ENCODE data around the gene HMX1.

Gene HMX1

GRCh38 chr4:8869002-8869897 is 2.4 kb downstream of the HMX1 start:
- no peak for DNase-seq (ENCODE audit: low spot score)

DNA sequence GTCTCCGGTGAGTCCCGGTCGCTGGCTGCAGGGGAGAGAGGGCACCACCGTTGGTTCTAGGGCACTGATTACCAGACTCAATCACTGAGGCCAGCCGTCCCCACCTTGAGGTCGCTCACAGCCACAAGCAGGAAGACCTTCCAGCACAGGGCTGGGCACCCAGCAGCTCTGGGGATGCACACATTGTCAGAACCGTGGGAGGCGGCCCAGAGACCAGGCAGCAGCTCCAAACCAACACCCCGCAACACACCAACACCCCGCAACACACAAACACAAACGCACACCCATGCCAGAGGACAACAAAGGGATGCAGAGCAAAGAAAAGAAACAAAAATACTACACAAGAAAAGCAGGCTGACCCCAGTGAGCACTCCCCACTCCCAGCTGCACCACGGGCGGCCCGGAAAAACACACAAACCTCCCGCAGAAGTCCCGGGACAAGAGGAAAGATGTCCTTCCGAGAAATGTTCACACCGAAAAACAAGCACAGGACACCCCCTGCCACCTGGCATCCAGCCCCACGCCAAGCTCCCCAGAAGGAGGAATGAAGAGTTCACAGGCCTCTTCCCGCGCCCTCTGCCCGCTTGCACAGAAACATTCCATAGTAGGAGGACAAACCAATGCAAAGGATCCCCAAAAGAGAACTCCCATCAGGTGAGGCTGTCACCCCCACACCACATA is 3.2 kb downstream of the HMX1 start:
- no peak for DNase-seq (ENCODE audit: low spot score)

DNA sequence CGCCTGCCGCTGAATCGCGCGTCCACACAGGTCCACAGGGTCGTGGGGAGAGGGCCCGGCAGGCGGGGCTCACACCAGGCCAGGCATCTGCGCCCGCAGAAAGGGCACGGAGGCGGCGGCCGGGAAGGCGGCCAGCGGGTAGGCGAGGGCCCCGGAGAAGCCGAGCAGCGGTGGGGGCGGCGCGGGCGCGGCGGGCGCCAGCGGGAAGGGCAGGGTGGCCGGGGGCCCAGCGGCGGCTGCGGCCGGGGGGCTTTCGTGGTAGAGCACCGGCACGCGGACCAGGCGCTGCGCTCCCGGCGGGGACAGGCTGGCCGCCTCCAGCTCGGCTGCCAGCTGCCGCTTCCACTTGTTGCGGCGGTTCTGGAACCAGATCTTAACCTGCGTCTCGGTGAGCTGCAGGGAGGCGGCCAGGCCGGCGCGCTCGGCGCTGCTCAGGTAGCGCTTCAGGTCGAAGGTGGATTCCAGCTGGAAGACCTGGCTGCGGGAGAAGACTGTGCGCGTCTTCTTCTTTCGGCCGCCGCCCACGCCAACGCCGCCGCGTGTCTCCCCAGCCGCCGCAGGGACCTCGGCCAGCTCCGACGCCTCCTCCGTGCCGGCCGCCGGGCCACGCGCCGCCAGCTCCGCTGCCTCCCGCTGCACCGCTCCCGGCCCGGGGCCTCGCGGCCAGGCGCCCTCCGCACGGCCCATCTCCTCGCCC is 3.9 kb downstream of the HMX1 start:
- DNase-seq (ENCODE audit: low spot score) = no peak

- DNase-seq (ENCODE audit: low spot score) = no peak
Measured at GRCh38 chr4:8866828-8867623, 4.6 kb downstream of the HMX1 start.

DNA sequence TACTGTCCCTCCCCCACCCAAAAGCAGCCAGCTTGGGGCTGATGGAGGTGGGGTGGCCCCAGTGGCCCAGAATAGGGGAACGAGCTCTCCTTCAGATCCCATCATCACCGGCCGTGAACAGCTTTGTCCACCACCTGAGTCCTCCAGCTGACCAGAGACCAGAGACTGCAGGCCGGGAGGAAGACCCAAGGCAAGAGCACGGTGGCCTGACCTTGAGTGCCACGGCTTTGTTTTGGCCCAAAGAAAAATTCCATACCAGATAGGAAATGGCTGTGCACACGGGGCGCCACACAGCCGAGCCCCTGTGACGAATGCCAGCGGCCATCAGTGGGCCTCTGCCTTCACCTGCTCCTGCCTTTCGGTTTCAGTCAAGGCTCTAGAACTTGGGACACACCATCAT is 5.2 kb downstream of the HMX1 start:
- DNase-seq (ENCODE audit: low spot score) = no peak

GRCh38 chr4:8865681-8866310 is 5.8 kb downstream of the HMX1 start:
- DNase-seq (ENCODE audit: low spot score) = no peak

GRCh38 chr4:8864912-8865680 is 6.5 kb downstream of the HMX1 start:
- no peak for DNase-seq (ENCODE audit: low spot score)

- DNase-seq (ENCODE audit: low spot score) = no peak
Measured at GRCh38 chr4:8863686-8864682, 7.7 kb downstream of the HMX1 start.

GRCh38 chr4:8862800-8863685 is 8.6 kb downstream of the HMX1 start:
- no peak for DNase-seq (ENCODE audit: low spot score)

DNA sequence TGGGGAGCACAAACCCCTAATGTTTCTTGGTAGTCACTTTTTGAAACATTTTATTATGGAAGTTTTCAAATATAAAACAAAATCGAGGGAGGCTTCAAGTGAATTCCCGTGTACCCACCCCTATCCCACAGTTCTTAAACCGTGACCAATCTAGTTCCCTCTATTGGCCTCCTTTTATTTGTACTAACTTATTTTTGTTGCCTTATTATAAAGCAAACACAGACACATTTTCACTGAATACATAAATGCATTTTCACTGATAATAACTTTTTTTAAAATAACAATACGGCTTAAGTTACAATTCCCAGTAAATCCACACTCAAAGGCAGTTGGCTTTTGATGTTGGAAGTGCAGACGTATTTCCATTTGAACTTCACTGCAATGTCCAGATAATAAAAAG is 9.3 kb downstream of the HMX1 start:
- no peak for DNase-seq (ENCODE audit: low spot score)

DNA sequence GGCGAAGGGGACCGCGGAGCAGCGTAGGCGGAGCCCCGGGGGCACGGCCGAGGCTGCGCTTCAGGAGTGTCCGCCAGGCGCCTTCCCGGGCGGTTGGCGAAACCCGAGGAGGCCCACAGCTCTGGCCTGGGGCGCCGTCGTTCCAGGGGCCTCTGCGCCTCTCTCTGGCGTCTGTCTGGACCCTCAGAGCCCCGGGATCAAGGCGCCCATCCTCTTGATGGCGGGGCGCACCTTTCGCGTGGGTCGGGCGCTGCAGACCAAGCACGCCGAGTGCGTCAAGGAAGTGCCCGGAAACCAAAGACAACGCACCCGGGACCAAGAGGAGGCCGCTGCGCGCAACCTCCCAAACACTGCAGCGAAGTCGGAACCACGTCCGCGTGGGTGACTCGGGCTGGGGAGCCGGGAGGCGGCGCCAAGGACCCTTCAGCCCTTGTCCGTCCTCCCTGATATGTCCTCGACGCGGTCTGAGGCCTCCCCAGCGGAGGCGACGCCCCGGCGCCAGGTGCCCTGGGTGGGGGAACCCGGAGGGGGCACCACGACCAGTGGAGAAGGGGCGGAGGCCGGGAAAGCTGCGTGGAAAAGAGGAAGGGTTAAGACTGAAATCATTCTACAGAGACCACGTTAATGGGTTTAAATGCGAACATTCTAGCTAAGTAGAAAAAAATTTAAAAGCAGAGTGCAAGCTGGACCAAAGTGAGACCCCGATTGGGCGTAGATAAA is 9.9 kb downstream of the HMX1 start:
- DNase-seq (ENCODE audit: low spot score) = no peak

- no peak for DNase-seq (ENCODE audit: low spot score)
Measured at GRCh38 chr4:8860892-8861575, 10.6 kb downstream of the HMX1 start.

GRCh38 chr4:8860096-8860891 is 11.3 kb downstream of the HMX1 start:
- no peak for DNase-seq (ENCODE audit: low spot score)

GRCh38 chr4:8859550-8860095 is 12.0 kb downstream of the HMX1 start:
- DNase-seq (ENCODE audit: low spot score) = no peak

DNA sequence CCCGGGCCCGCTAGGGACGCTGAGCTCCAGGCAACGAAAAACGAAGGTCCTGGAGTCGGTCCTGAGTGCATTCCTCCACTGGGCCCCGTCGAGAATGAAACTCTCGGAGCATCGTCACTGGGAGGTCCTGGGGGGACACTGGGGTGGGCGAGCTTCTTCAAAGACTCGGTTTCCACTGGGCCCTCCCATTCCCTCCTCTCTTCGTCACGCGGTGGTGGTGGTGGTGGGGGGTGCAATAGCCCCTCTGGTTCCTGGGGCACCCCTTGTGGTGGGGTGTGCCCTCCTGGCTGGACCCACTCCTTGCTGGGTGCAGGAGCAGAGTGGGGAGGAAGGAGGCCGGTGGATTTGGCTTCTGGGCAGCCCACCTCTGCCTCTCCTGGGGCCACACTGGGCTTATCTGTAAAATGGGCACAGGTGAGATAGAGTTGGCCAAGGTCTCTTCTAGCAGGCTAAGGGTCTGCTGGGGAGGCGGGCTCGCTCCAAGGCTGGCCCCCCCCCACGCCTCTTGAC is 12.9 kb downstream of the HMX1 start:
- no peak for DNase-seq (ENCODE audit: low spot score)

All from SK-N-DZ (cell line).